Stimulated activated naive CD4-positive, alpha-beta T cell treated with Interleukin-2 at 50 U/mL for 16 hours (primary cell): ENCODE measurements around the gene SHISA5.
"Not testable (repeated sequence)": the region's sequence is repeated elsewhere in the genome, so short reads cannot be mapped to it uniquely, and the experiment has no call there.

Experiments used
- DNase-seq: peaks from one replicate; lab custom pipeline; 2025; lab: John Stamatoyannopoulos, UW

The SHISA5 gene, protein sequence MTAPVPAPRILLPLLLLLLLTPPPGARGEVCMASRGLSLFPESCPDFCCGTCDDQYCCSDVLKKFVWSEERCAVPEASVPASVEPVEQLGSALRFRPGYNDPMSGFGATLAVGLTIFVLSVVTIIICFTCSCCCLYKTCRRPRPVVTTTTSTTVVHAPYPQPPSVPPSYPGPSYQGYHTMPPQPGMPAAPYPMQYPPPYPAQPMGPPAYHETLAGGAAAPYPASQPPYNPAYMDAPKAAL

DNA sequence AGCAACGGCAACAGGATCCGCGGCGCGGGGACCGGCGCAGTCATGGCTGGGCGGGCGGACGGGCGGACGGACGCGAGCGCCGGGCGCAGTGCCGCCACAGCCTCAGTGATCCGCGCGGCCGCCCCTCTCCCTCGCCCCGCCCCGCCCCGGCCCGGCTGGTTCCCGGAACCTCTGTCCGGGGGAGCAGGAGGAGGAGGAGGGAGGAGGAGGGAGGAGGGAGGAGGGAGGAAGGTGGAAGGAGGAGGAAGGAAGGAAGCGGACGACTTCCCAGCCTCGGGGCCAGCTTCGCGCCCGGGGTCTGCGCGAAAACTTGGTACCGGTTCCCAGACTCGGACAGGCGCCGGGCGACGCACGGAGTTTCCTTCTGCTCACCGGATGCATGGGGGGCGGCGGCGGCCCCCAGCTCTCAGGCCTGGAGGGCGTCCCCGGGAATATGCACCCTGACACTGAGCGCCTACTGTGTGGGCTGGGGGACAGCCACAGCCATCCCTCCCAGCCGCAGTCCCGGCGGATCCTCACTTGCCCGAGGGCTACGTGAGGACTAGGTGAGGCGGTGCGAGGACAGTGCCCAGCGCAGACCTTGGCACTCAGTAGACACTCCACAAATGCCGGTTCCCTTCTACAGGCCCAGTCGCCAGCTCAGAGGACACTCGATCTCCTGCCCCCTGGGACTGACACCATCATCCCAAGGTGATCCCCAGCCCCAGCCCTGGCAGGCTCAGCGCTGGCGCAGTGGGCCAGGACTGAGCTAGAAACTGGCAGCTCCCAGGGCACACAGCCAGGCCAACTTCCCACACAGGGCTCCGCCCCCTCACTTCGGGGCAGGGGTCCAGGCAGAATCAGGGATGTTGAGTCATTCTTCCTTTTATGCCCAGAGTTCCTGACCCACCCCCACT, at the start of gene SHISA5:
Gene SHISA5, minus strand, starts transcription at position 124 of the 896 bp plus-strand sequence. Its CDS starts 80 bp downstream, at position 44.
- DNase-seq = peak; percentile 49

DNA sequence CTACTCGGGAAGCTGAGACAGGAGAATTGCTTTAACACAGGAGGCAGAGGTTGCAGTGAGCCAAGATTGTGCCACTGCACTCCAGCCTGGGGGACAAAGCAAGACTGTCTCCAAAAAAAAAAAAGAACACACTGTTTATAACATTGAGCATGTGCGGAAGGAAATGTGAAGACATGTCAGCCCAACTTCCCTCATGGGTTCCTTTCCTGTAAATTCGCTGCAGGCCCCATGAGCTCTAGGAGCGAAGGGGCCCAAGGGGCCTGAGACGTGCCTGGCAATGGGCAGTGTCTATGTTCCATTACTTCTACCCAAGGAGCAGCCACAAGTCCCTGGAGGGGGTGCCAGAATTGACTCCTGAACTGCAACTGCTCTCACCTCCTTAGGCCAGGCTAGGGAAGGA, 49.4 kb upstream of the SHISA5 start:
- no peak for DNase-seq

DNA sequence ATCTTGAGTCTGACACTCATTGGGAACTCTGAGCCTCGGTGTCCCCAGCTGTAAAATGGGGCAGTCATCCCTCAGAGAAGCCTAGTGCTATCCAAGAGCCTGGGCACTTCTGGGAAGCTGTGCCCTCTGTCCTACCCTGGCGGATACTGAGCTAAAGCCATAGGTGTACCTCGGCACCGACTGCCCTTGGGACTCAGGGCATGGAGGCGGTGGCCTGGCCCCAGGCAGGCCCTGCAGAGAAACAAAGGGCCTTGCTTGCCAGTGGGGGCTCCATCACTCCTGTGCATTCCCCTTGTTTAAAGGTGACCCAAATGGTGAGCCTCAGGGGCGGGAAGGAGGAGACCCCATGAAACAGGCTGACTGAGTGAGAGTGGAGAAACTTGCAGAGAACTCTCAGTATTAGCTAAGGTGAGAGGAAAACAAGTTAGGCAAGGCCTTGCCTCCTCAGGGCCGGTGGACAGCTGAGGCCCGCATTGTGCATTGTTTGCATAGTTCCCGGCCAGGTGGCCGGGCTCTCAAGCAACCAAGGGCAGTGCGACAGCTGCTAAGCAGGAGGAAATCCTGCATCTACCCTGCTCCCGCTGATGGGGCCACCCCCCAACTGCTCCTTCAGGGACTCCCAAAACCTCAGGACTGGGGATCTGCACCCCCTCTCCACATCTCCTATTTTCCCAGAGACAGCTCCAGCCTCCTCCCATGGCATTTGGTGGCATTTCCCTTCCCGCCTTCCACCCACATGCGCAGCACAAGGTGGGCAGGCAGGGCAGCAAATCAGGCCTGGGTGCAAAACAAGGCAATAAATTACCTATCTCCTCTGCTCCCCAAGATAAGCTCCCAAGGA, 48.4 kb upstream of the SHISA5 start:
- no peak for DNase-seq

DNA sequence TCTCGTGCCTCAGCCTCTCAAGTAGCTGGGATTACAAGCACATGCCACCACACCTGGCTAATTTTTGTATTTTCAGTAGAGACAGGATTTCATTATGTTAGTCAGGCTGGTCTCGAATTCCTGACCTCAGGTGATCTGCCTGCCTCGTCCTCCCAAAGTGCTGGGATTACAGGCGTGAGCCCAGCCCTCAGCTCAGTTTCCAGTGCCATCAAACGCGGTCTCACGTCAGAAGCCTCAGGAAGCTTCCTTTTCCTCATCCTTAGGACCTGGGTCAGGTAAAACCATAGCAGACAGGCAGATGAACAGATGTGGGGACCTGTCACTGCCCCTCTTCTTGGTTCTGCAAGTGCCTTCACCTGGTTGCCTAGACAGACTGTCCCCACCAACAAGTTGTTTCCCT, 47.7 kb upstream of the SHISA5 start:
- DNase-seq = not testable (repeated sequence)

DNA sequence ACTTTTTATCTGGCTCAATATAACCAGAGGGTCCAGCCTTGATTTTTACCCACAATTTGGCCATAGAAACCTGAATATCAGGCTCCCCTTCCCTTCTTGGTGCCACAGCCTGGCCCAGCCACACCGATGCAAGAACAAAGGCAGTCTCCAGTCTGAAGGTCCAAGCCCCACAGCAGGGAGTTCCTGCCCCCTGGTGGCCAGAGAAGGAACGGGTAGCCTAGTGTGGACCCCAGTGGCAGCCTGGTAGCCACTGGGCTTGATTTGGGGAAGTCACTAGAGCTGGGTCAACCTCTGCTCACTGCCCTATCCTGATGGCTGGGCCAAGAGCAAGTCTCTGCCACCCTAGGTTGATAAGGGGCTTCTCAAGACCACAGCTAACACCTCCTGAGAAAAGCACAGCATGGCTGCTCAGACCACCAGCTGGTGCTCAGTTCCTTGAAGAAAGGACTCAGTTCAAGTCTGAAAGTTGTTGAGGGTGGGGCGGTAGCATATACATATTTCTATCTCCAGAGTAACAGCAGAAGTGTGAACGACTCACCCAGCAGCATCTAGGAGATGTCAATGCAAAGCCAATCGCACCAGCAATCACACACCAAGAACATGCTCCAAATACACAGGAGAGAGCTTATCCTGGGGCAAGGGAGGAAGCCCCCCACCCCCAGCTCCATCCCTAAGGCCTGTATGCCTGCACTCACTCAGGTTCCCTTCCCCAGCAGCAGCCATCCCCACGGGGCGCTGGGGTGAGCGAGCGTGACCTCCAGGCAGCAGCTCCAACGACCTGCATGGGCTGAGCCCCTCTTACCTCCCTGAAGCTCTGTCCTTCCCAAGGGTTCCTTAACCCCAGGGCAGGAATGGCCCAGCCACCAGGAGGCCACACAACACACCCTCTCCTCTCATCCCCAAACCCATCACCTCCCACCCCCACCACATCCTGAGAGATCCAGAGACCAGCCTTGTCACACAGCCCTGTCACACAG, 45.0 kb upstream of the SHISA5 start:
- peak; percentile 78 for DNase-seq

DNA sequence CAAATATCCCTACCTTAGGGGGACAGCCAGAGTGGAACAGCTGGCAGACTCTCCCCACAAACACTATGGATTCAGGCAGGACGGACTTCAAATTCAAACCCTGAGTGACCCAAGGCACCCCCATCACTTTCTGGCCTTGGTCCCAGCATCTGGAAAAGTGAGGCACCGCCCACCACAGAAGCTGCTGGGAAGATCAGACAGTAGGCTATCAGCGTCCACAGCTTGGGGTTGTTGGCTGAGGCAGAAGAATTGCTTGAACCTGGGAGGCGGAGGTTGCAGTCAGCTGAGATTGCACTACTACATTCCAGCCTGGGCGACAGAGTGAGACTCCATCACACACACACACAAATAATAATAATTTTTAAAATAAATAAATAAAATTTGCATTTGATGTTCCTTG, 44.2 kb upstream of the SHISA5 start:
- DNase-seq = no peak

DNA sequence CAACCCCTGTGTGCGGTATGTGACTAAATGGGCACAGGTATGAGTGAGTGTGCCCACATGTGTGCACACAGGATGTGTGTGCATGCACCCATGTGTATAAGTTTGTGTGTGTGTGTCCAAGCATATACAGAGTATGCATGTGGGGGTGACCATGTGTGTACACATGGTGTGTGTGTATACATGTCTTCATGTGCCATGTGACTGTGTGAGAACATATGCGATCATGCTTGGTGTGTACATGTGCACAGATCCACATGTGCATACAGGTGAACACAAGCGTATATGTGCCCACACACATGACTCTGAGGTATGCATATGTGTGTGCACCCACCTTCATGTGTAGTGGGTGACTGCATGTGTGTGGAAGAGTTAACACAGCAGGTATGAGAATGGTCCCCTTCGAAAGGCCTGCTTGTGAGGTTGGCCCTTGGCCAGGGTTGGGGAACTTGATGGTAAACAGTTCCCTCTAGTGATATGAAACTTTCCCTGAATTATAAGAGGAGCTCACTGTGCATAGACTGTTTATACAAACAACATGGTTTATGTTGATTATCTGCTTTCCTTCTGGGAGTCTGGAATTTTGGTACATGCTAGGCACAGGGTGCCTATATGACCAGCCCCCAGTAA, 42.3 kb upstream of the SHISA5 start:
- no peak for DNase-seq

DNA sequence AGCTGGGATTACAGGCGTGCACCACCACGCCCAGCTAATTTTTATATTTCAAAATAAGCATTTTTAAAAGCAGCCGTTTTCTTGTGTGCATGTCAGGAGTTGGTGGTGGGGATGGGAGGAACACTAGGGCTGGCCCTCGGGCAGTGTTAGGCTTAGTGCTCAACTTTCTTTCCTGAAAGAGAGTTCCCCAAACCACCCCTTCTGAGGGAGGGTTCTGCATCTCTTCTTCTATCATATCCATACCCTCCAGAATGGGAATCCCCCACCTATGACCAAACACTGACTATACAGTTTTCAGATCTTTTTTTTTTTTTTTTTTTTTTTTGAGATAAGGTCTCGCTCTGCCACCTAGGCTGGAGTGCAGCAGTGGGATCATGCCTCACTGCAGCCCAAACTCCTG, 40.2 kb upstream of the SHISA5 start:
- DNase-seq = no peak

DNA sequence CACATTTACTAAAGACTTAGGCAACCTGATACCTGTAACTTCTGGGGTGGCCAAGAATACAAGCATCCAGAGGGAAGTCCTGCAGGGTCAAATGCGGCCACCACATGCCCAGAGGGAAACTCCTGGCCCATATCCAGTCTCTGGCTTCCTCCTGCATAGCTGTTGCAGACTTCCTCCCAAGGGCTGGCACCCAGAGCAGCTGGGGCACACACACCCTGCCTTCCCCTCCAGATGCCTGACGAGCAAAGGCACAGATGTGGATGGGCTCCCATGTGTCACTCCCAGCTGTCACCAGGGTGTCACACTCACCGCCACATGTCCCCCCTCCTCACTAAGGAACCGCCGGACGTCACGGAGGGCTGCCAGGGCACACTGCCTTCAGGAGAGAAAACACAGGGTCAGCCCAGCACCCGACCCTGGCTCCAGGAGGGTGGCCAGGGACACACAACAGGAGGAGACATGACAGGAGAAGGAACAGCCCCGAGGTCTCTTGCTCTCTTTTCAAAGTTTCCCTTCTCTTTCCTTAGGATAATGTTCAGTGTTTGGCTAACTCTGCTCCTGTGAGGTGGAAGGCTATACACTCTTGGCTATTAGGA, 39.4 kb upstream of the SHISA5 start:
- no peak for DNase-seq

DNA sequence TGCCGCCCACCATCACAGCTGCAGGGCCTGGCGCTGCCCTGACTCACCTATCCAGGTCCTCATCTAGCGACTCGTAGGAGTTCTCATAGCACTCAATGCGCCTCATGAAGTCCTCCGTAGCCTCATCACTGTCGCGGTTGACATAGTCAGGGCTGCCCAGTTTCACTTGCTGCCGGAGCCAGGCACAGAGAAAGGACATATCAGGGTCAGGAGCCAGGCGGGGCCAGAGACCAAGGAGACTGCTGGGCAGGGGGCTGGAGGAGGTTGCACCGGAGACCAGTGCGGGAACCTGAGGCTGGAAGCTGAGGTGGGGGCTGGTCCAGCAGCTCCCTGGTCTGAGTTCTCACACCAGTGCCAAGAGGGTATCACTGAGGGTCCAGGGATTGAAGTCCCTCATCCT, 34.5 kb upstream of the SHISA5 start:
- DNase-seq = no peak

DNA sequence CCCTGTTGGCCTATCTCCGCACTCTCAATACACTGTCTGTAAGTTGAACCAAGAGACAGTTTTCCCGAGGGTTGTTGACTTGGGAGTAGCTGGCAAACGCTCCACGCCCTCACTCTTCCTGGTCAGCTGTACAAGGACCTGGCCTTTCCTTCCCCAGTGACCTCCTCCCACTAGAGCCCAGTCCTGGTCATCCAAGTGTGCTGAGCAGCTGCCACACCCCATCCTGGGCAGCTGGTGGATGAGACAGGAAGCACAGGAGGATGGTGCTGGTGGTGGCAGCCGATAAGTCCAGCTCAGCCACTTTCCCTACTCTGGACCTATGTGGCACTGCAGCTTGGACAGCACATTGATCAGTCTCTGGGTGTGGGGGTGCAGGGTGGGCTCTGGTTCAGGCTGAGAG, 32.8 kb upstream of the SHISA5 start:
- no peak for DNase-seq

DNA sequence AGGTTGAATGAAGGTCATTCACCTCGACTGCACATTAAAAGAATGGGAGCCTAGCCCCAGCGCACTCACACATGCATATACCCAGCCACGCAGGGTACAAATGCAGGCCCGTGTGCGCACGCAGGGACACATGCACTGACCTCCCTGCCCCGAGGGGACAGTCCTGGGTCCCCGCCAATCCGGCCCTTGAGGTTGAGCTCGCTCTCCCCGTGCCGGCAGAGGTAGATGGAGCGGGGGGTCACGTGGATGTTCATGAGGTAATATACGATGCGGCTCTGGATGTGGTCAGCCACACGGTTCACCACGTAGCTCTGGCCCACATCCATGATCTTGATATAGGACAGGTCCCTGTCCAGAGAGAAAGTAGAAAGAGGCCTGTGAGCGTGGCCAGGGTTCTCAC, 32.1 kb upstream of the SHISA5 start:
- no peak for DNase-seq

DNA sequence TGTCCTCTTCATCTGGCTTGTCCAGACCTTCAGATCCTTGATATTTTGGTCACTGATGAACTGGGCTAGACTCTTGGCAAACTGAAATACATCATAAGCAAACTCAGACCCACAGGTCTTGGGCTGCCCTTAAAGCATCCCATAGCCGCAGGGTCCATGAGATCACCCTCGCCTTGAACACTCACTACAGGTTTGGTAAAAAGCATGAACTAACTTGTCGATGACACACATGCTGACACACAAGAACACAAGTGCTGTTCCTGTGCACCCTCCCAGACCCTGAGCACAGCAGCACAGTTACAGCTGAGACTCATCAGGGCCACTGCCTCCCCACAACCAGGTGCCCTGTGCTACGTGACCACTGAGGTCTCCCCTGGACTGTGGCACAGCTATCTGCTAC, 31.6 kb upstream of the SHISA5 start:
- DNase-seq = no peak

DNA sequence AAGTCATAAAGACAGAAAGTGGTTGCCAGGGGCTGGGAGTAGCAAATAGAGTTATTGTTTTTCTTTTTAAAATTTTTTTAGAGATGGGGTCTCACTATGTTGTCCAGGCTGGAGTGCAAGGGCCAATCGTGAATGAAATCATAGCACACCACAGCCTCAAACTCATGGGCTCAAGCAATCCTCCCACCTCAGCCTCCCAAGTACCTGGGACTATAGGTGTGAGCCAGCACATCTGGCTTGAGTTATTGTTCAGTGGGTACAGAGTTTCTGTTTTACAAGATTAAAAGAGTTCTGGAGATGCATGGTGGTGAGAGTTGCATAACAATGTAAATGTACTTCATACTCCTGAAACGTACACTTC, 29.0 kb upstream of the SHISA5 start:
- no peak for DNase-seq

DNA sequence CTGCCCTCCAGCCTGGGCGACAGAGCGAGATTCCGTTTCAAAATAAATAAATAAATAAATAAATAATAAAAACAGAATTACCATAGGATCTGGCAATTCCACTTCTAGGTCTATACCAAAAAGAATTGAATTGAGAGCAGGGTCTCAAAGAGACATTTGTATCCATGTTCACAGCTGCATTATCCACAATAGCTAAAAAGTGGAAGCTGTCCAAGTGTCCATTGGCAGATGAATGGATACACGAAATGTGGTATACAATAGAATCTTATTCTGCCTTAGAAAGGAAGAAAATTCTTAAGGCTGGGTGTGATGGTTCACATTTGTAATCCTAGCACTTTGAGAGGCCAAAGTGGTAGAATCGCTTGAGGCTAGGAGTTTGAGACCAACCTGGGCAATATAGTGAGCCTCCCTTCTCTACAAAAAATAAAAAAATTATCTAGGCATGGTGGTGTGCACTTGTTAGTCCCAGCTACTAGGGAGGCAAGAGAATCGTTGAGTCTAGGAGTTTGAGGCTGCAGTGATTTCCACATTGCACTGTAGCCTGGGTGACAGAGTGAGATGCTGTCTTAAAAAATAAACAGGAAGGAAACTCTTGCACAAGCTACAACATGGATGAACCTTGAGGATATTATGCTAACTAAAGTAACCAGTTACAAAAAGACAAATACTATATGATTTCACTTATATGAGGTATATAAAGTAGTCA, 28.4 kb upstream of the SHISA5 start:
- DNase-seq = no peak

DNA sequence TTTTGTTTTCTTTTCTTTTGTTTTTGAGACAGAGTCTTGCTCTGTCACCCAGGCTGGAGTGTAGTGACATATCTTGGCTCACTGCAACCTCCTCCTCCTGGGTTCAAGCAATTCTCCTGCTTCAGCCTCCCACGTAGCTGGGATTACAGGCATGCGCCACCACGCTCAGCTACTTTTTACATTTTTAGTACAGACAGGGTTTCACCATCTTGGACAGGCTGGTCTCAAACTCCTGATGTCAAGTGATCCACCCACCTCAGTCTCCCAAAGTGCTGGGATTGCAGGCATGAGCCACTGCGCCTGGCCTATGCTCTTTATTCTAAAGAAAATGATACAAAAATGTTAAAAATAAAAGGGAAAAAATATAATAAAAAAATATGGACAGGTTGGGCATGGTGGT, 26.7 kb upstream of the SHISA5 start:
- not testable (repeated sequence) for DNase-seq

DNA sequence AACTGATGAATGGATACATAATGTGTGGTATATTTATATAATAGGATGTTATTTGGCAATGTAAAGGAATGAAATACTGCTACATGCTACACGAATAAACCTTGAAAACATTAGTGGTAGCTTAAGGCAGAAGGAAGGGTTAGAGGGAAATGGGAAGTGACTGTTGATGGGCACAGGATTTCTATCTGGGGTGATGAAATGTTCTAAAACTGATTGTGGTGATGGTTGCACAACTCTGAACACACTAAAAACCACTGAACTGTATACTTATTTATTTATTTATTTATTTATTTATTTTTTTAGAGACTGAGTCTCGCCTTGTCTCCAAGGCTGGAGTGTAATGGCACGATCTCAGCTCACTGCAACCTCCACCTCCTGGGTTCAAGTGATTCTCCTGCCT, 24.8 kb upstream of the SHISA5 start:
- no peak for DNase-seq

DNA sequence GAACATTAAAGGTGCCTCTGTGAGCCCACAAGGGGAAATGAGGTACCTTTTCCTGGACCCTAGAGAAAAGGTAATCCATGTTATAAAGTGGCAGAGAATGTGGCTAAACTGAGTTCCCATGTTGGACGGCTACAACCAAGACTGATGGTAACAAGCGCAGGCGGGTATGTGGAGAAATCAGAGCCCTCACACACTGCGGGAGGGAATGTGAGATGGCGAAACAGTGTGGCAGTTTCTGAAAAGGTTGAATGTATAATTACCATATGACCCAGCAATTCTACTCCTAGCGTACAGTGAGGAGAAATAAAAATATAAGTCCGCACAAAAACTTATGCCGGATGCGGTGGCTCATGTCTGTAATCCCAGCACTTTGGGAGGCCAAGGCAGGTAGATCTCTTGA, 24.1 kb upstream of the SHISA5 start:
- no peak for DNase-seq

DNA sequence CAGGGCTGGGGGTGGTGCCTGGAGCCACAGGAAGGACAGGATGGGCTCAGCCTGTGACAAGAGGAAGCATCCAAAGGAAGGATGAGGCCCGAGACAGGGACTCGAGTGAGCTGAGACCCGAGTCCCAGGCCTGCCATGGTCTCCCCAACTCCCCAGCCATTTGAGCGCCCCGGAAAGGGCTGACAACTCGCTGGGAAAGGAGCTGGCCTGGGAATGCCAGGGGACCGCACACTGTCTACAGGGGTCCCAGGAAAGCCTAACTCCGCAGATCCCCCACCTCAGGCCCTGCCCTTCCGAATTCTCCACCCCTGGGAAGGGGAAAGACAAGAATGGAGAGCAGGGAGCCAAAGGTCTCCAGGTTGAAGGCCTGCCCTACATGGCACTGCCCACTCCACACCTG, 21.0 kb upstream of the SHISA5 start:
- no peak for DNase-seq

DNA sequence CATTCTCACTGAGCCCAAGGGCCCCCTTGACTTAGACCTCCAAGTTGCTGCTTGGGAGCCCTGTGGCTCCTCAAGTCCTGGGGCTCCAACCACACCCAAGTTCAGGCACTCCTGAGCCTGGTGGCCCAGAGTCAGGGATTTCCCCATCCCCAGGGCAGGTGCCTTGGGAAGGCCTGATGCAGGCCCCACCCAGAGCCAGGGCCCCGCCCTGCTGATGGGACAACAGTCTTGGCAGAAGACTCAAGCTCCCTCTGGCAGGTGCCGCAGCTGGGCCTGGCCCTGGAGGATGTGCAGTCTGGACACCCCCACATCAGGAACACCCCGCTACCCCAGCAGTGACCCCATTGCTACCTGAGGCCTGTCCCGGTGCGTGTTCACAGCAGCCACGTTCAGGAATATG, 17.7 kb upstream of the SHISA5 start:
- no peak for DNase-seq
